Mucosa of descending colon (tissue), 3 donors: Measurements from ENCODE around the gene TNFAIP6. TPM values are rescaled to one million over a fixed set of nuclear protein-coding genes. Genes with fewer than 3 reads are reported as not detected.

ENCODE experiments used
- ATAC-seq: fragments of 200-7000 bp; cut with Tn5 transposase; one replicate; pipeline ENCODE4 v1.9.1; 2020; ENCODE audit warnings: mild to moderate bottlenecking, moderate library complexity
- DNase-seq, 3 donors: peaks; one replicate each; pipeline ENCODE4 v3.0.0-alpha.2; 2020
- H3K36me3 ChIP-seq: fragments of 200-600 bp; one replicate; pipeline ENCODE4 v1.8.0; 2021; ENCODE audit warnings: low read depth, mild to moderate bottlenecking
- H3K4me1 ChIP-seq: fragments of 200-600 bp; one replicate; pipeline ENCODE4 v1.8.0; 2021; ENCODE audit warnings: low read depth, mild to moderate bottlenecking
- H3K4me3 ChIP-seq: fragments of 200-600 bp; one replicate; pipeline ENCODE4 v1.8.0; 2021; ENCODE audit warnings: mild to moderate bottlenecking
- H3K9me3 ChIP-seq: fragments of 200-600 bp; one replicate; pipeline ENCODE4 v1.8.0; 2021; ENCODE audit warnings: mild to moderate bottlenecking
- CTCF ChIP-seq: fragments of 200-600 bp; IDR thresholded peaks from one replicate; pipeline ENCODE4 v1.8.0; 2022; ENCODE audit warnings: antibody characterized with exemption, mild to moderate bottlenecking
- intact Hi-C, 2 donors: fragments of 100-400 bp; cut with DNase I in 1 of 2; cut with micrococcal nuclease in 1 of 2; formaldehyde crosslinking; loops; one replicate each; pipeline versions ENCODE4 v1.11.0 to v1.11.1; 2022; cut with DNase I, micrococcal nuclease
- total RNA-seq, 3 donors: library from RNA; stranded (reverse); fragmentation: NEBNext Ultra II Directional in 2 of 3; extraction: Animal tissue kit (Norgen Biotek cat#: 25700) in 2 of 3; gene quantifications; one replicate each; pipeline versions ENCODE4 v1.2.1 to v1.2.4, GENCODE V29; 2021 to 2023
- donor health status: DM: no; HTN: no; CAD: no; lungs with moderate emphysema.
- donor health status: DM: no; HTN: no; CAD: no.
- donor health status: DM: no; HTN: yes; CAD: no.

The TNFAIP6 gene
- total RNA-seq, 3 donors from 2014 or later: 1.1 to 2.3 TPM; not detected in 1

GRCh38 chr2:151361674-151362370 is 4.4 kb downstream of the TNFAIP6 start:
- intact Hi-C loops: no loop called here

GRCh38 chr2:151363709-151364108 is 6.3 kb downstream of the TNFAIP6 start:
- intact Hi-C loops: no loop called here
- Histone ChIP-seq H3K4me3 (no peak overlapping the region), H3K4me1 (no peaks in the 10 kb centered on the region), H3K36me3 (no peaks in the 10 kb centered on the region), H3K9me3 (no peaks in the 10 kb centered on the region)
- no peak for TF ChIP-seq CTCF
- DNase-seq (peak in 1 of 3 donors; percentile 2), ATAC-seq (peak; percentile 62)

More at GRCh38 chr2:151361674-151362370, 4.4 kb downstream of the TNFAIP6 start:
- no peak for ATAC-seq
- H3K36me3 ChIP-seq: no peaks in the 10 kb centered on the region
- no peak for TF ChIP-seq CTCF
- no peak for DNase-seq
- H3K4me3 ChIP-seq: no peak overlapping the region
- no peaks in the 10 kb centered on the region for H3K4me1 ChIP-seq
- H3K9me3 ChIP-seq: no peaks in the 10 kb centered on the region

DNA sequence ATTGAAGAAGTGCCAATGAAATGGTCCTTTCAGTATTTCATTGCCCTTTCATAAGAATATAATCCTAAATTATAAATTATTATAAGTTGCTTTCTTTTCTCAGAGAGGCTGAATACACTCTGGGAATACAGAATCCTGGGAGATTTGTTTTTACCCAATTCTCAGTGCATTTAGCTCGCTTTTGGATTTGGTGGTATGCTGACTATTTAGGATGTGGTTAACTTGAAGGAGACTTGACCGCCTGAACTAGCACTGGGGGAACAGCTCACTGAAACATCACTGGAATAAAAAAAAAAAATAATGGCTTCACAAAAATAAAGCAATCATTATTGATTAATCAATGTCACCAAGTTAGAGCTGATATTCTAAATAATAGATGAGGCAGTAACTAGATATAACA is 10.2 kb downstream of the TNFAIP6 start:
- no peak for ATAC-seq
- Histone ChIP-seq H3K4me3 (no peak overlapping the region), H3K36me3 (no peaks in the 10 kb centered on the region), H3K9me3 (no peaks in the 10 kb centered on the region), H3K4me1 (no peaks in the 10 kb centered on the region)
- no peak for DNase-seq
- TF ChIP-seq CTCF: no peak
- intact Hi-C loops: no loop called here

DNA sequence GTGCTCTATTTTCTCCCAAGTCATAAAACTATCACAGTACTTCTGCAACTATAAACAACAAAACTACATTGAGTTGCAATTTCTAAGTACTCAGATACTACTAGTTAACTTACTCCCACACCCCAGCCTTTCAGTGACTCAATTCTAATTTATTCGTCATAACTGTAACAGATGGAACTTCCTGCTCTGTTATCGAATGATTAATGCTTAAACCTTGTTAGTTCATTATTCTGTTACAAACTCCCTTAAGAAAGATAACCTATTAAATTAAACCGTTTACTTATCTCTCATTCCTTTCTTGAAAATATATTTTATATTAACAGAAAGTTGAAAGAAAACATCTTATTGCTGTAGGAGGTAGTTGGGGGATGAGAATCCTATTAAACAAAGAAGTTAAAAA is 17.0 kb downstream of the TNFAIP6 start:
- Histone ChIP-seq H3K36me3 (no peaks in the 10 kb centered on the region), H3K4me3 (no peak overlapping the region), H3K4me1 (no peaks in the 10 kb centered on the region), H3K9me3 (no peaks in the 10 kb centered on the region)
- no peak for TF ChIP-seq CTCF
- DNase-seq (no peak), ATAC-seq (no peak)
- intact Hi-C loops: no loop called here

- TF ChIP-seq CTCF: no peak
- intact Hi-C loops: no loop called here
- DNase-seq (no peak), ATAC-seq (no peak)
- Histone ChIP-seq H3K36me3 (no peaks in the 10 kb centered on the region), H3K4me1 (no peaks in the 10 kb centered on the region), H3K4me3 (no peak overlapping the region), H3K9me3 (no peaks in the 10 kb centered on the region)
Observed at GRCh38 chr2:151379169-151379568, 21.8 kb downstream of the TNFAIP6 start.
